HG02885 (cell line): Measurements from ENCODE around the gene ELOVL2.
"Not testable (repeated sequence)": the region's sequence is repeated elsewhere in the genome, so short reads cannot be mapped to it uniquely, and the experiment has no call there.

Source experiments
- ATAC-seq: cut with Tn5 transposase; IDR thresholded peaks from one replicate; pipeline ENCODE4 v1.9.1; 2021; ENCODE audit warnings: mild to moderate bottlenecking; ENCODE audit not compliant: unreplicated experiment, poor library complexity

The ELOVL2 gene

DNA sequence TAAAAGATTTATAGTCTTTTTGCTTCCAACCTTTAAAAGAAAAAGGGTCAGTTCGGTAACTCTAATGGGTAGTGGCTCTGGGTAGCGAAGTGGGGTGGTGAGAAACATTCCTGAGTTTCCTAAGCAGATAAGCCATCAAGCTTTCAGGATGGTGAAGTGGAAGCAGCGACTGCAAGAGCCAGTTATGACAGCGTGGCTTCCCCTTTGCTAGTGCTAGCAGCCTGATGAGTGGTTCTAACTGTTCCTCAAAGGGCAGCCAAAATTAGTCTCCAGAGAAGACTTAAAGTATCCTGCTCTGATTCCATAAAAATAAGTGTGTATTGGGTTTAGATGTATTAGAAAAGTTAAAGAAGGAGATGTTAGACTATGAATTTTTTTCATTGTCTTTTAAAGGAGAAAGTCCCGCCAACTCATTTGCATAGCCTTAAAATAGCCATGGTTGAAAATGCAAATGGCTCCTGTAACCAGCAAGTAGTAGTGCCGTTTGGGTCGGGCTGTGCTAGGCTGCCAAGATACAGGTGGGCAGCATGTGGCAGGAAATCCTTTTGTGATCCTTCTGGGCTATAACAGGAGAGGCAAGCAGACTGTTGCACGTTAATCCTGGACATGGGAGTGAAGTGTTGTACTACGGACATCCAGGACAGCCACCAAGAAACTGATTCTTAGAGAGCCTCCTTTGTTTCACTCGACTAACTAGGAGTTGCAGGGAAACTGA, 18.0 kb downstream of the ELOVL2 start:
- peak; percentile 92 for ATAC-seq

GRCh38 chr6:11025130-11025529, 19.0 kb downstream of the ELOVL2 start:
- no peak for ATAC-seq

DNA sequence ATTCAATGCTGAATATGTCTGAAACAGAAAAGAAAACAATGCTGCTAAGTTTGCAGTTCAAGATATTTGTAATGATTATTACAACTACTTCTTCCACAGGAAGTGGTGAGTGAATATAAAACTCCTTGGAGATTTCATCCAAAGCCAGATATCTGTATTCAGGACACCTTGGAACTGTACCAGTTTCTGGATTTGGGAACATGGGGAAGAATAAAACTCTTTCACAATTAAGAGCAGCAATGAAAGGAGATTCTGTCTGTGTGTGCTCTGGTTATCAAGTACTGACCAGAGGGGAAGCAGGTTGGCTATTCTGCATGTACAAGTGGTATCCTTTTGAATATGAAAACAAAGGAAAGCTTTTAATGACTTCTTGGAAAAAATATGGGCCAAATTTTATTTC, 21.1 kb downstream of the ELOVL2 start:
- ATAC-seq: no peak

DNA sequence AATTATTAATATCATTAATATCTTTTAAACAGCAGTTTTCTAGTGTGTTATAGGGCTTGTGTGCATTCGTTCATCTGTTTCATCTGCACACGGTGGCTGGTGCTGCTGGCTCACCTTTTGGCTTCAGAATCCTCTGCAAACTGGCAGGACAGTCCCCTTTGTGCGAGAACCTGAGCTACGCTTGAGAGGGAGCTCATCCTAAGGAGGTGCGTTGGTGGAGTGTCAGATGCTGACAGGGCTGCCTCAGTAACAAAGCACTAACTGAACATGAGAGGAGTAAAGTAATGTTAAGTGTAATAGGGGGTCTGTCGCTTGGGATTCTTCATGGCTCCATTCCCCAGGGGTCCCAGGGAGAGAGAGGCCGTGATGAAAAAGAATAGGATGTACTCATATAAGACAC, 22.4 kb downstream of the ELOVL2 start:
- no peak for ATAC-seq

GRCh38 chr6:11021003-11021402, 23.1 kb downstream of the ELOVL2 start:
- ATAC-seq: no peak

DNA sequence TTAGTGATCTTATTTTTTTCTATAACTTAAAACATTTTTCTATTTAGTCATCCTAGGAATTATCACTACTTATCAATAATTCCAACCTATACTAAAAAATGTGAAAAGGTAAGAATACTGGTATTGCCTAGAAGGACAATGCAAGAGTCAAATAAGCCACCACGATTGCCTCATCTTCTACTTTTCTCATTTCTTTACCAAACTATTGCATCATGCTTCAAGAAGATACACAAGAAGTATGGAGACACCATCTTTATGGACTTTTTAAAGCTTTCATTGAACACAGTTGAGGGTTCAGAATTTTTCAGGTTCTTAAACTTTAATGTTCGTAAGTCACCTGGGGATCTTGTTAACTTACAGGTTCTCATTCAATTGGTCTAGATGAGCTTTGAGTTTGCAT, 25.9 kb downstream of the ELOVL2 start:
- no peak for ATAC-seq

- ATAC-seq: no peak
Observed at GRCh38 chr6:11017090-11017489, 27.0 kb downstream of the ELOVL2 start.

DNA sequence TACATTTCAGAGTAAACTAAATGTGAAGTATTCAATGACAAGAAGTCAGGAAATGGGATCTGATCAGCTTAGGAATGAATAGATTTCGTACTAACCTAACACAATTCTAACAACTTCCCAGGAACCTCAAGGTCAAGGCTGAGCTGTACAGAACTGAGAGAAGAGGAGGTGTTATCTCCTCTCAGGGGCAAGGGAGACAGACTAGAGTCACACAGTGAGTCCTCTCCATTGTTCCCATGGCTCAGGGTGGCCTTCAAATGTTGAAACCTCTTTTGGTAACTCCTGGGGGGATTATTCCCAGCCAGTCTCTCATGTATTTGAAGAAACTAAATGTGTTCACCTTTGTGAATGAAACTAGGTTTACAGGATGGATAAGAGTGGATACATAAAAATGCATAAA, 27.7 kb downstream of the ELOVL2 start:
- ATAC-seq: no peak

DNA sequence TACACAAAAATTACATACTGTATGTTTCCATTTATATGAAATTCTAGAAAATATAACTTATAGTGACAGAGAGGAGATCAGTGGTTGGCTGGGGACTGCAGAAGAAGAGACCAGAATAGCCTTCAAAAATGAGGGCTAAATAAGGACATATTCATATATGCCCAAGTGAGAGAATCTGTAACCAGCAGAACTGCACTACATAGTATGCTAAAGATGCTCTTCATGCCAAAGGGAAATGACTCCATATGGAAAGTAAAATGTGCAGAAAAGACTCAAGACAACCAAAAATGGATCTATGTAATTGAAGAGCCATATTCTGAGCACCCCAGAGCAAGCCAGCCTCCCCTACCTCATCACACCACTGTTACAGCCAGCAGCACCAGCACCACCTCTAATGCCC, 29.0 kb downstream of the ELOVL2 start:
- ATAC-seq: no peak

GRCh38 chr6:11013721-11014070, 30.4 kb downstream of the ELOVL2 start:
- ATAC-seq: no peak

DNA sequence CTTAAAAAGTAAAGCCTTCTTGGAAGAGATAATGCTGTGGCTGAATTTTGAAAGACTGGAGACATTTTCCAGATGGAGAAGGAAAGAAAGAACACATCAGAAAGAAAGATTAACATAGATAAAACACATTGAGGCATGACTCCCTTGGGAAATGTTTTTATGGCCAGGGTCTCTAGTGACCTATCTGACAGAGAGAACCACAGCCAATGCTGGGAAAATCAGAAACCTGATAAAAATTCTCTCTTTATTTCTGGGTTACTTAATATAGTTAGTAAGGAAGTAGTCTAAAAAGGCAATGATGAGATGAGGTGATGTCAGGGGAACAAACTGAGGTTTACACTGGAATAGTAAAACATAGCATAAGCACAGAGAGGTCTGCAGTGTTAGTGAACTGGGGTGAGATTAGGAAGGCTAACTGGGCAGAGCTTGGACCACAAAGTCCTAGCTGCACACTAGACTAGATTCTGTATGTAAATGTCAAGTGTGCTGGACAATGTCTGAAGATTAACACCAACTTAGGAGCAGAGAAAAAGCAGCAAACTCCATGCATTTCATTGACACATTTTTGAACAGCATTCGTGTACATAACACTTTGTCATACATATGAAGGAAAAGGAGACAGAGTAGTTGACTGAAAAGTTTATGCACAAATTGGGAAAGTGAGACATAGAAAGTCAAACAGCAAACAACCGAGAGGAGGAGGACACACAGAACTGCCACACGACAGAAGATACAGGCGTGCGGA, 31.0 kb downstream of the ELOVL2 start:
- ATAC-seq: no peak

- ATAC-seq: no peak
Observed at GRCh38 chr6:11012295-11012754, 31.8 kb downstream of the ELOVL2 start.

DNA sequence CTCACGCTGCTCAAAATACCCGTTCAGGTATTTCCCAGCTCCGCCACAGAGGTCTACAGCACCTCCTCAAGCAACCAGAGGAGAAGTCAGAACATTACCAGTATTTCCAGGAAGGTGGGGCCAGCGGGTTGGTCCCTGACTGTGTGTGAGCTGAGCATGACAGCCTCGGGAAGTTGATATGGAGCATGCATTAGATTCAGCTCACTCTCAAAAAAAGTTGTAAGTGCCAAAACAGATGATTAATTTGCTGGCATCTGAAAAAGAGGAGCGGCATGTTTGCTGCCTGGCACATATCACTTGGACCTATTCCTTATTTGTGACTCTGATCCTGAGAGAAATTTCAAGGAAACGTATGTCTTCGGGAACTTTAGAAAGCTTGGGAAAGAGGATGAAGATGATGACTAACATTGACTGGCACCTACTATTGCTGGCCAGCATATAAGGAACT, 32.3 kb downstream of the ELOVL2 start:
- ATAC-seq: no peak

DNA sequence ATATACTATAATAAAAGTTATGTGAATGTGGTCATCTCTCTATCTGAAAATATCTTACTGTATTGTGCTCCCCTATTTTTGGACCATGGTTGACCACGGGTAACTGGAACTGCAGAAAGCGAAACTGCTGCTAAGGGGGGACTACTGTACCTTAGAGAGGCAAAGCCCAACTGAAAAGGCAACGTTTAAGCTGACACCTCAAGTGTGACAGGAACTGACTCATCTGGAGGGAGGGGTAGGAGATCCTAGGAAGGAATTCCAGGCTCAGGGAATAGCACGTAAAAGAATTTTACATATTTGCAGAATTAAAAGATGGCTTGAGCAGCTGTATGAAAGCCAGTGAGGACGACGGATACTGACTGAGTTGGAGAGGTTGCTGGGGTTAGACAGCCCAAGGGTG, 34.8 kb downstream of the ELOVL2 start:
- peak; percentile 90 for ATAC-seq

- no peak for ATAC-seq
Observed at GRCh38 chr6:11008821-11009220, 35.3 kb downstream of the ELOVL2 start.

GRCh38 chr6:11007715-11008608, 36.1 kb downstream of the ELOVL2 start:
- ATAC-seq: no peak

DNA sequence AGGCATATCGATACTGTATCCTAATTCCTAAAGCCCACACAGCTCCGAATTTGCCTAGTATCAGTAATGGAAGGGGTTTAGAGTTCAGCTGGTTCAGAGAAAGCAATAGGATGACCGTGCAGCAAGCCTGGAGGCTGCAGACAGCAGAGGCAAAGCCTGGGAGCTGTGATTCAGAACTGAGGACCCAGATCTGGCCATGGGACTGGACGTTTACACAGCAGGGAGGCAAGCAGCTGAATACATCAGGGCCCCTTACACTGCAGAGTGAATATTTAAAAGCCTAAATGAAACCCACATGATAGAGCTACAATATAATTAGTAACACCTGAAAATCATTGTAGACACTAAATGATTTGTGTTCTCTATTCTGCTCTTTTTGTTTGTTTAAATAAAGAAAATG, 38.0 kb downstream of the ELOVL2 start:
- no peak for ATAC-seq

- ATAC-seq: not testable (repeated sequence)
Observed at GRCh38 chr6:11003297-11003696, 40.8 kb downstream of the ELOVL2 start.

DNA sequence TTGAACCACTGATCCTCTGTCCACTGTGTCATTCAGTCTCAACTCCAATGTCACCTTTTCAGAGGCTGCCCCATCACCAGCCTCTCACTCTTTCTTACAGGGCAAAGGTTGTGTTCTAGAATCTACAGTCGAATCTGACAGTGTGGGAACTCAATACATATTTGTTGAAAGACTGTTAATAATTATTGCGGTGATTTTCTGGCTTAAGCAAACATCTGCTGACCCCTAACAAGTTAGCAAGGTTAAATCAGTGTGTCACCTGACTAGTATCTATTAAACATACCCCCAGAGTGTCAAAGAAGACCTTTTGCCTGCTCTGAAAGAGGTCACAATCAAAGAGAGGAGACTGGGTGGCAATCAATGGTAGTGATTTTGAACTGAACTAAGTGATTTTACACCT, 41.9 kb downstream of the ELOVL2 start:
- no peak for ATAC-seq

GRCh38 chr6:10999994-11000393, 44.1 kb downstream of the ELOVL2 start:
- ATAC-seq: no peak
